ENCODE results near the gene SETD7. TPM values are rescaled to one million over a fixed set of nuclear protein-coding genes. Genes with fewer than 3 reads are reported as not detected.

Gene SETD7
- polyA plus RNA-seq, 3 donors, result 14.1 to 16.8 (median 15.4) TPM

DNA sequence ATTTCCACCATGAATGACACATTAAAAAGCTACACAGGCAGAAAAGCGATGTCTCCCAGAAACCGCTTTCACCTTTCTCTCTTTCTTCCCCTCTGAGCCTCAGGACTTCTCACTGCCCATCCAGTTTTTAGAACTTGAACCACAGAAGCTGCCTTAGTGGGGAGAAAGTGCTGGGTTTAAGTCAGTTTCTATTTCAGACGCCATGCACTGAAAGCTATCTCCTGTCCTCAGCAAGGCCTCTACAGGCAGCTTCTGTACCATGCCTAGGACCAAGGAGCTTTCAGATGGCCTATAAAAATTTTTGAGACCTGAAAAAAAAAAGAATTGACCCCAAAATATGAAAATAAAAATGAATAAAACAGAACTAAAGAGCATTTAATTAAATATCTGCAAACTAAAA is 67.6 kb downstream of the SETD7 start:
- Mint-ChIP-seq H3K27ac (no peak overlapping the region), H3K36me3 (no peaks in the 10 kb centered on the region), H3K4me3 (no peak overlapping the region), H3K4me1 (peaks cover 12% of the 10 kb centered on the region), H3K9me3 (peaks cover 0 to 2% (median 0%) of the 10 kb centered on the region in 7 donors), H3K27me3 (ENCODE audit: low read depth in 3 of 3) (peaks cover 0 to 1% (median 0%) of the 10 kb centered on the region in 3 donors)
- Histone ChIP-seq H2AFZ (ENCODE audit: insufficient read depth, low read depth, low read length, poor library complexity, severe bottlenecking) (no peak overlapping the region), H3K4me2 (replicated peaks; ENCODE audit: extremely low read depth, low read length, poor library complexity, severe bottlenecking) (no peak overlapping the region), H3K27ac (ENCODE audit: low read depth in 1 of 2, low read length in 2 of 2) (no peak overlapping the region), H3K9ac (ENCODE audit: insufficient read depth, low read length, poor library complexity, severe bottlenecking) (no peak overlapping the region), H3K27me3 (ENCODE audit: control insufficient read depth in 2 of 2, insufficient read depth in 2 of 2, low read length in 2 of 2) (no peaks in the 10 kb centered on the region), H3K79me2 (ENCODE audit: insufficient read depth, low read length) (no peaks in the 10 kb centered on the region), H3K4me1 (ENCODE audit: control insufficient read depth in 1 of 2, insufficient read depth in 2 of 2, low read length in 2 of 2) (peaks cover 9 to 11% of the 10 kb centered on the region in 2 donors), H3K36me3 (replicated peaks in 1 of 2; ENCODE audit: control insufficient read depth in 1 of 2, insufficient read depth in 2 of 2, low read length in 2 of 2) (no peaks in the 10 kb centered on the region), H3K9me3 (replicated peaks in 1 of 2; ENCODE audit: control insufficient read depth in 1 of 2, insufficient read depth in 1 of 2, low read length in 2 of 2) (no peaks in the 10 kb centered on the region), H3K4me3 (replicated peaks in 1 of 3; ENCODE audit: low read depth in 2 of 3, low read length in 3 of 3) (no peak overlapping the region), H4K20me1 (ENCODE audit: insufficient read depth, low read length) (no peaks in the 10 kb centered on the region)
- intact Hi-C loops (cut with micrococcal nuclease), result no loop called here
- TF ChIP-seq, protein P1, sequence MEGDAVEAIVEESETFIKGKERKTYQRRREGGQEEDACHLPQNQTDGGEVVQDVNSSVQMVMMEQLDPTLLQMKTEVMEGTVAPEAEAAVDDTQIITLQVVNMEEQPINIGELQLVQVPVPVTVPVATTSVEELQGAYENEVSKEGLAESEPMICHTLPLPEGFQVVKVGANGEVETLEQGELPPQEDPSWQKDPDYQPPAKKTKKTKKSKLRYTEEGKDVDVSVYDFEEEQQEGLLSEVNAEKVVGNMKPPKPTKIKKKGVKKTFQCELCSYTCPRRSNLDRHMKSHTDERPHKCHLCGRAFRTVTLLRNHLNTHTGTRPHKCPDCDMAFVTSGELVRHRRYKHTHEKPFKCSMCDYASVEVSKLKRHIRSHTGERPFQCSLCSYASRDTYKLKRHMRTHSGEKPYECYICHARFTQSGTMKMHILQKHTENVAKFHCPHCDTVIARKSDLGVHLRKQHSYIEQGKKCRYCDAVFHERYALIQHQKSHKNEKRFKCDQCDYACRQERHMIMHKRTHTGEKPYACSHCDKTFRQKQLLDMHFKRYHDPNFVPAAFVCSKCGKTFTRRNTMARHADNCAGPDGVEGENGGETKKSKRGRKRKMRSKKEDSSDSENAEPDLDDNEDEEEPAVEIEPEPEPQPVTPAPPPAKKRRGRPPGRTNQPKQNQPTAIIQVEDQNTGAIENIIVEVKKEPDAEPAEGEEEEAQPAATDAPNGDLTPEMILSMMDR (IDR thresholded peaks at IDR 0.05), result no peak
- DNase-seq, result no peak
- no CpG with 5 or more reads among the region's 3 CpGs for WGBS (ENCODE audit: insufficient coverage)

DNA sequence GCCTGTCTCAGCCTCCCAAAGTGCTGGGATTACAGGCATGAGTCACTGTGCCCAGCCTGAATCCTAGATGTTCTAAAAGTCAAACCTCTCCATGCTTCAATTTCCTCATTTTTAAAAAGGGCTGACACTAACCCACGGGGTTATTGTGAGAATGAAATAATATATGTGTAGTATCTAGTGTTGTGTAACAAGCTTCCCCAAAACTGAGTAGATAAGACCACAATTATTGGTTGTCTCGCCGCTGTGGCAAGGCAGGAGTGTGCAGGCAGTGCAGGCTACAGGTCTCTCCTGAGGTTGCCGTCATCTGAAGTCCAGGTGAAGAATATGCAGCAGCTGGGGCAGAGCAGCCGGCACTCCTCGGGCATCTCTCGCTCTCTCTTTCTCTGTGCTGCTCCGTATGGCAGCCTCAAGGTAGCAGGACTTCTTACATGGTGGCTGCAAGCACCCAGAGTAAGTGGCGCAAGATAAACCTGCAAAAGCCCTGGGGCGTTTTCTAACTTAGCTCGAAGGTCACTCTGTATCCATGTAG is 71.2 kb downstream of the SETD7 start:
- peaks cover 9 to 11% of the 10 kb centered on the region in 2 donors for H3K4me1 ChIP-seq (ENCODE audit: control insufficient read depth in 1 of 2, insufficient read depth in 2 of 2, low read length in 2 of 2)
- no peaks in the 10 kb centered on the region for H4K20me1 ChIP-seq (ENCODE audit: insufficient read depth, low read length)
- H3K79me2 ChIP-seq (ENCODE audit: insufficient read depth, low read length), result no peaks in the 10 kb centered on the region
- no peak overlapping the region for H3K4me2 ChIP-seq (replicated peaks; ENCODE audit: extremely low read depth, low read length, poor library complexity, severe bottlenecking)
- TF ChIP-seq, protein P1 (IDR thresholded peaks at IDR 0.05), result no peak
- 65% methylated on average over 10 of the region's 11 CpGs for WGBS (ENCODE audit: insufficient coverage)
- Mint-ChIP-seq H3K27ac (peak overlapping the region in 2 of 7 donors; percentile 42 to 59), H3K9me3 (peaks cover 0 to under 1% (median 0%) of the 10 kb centered on the region in 7 donors), H3K4me3 (peak overlapping the region in 1 of 2 donors; percentile 39), H3K4me1 (peaks cover 13% of the 10 kb centered on the region), H3K27me3 (ENCODE audit: low read depth in 3 of 3) (peaks cover 0 to 3% (median 0%) of the 10 kb centered on the region in 3 donors), H3K36me3 (peaks cover 3 to 7% of the 10 kb centered on the region in 2 donors)
- no peak overlapping the region for H3K27ac ChIP-seq (ENCODE audit: low read depth in 1 of 2, low read length in 2 of 2)
- intact Hi-C loops (cut with micrococcal nuclease), result no loop called here
- no peaks in the 10 kb centered on the region for H3K9me3 ChIP-seq (replicated peaks in 1 of 2; ENCODE audit: control insufficient read depth in 1 of 2, insufficient read depth in 1 of 2, low read length in 2 of 2)
- no peak overlapping the region for H3K4me3 ChIP-seq (replicated peaks in 1 of 3; ENCODE audit: low read depth in 2 of 3, low read length in 3 of 3)
- no peaks in the 10 kb centered on the region for H3K27me3 ChIP-seq (ENCODE audit: control insufficient read depth in 2 of 2, insufficient read depth in 2 of 2, low read length in 2 of 2)
- H3K9ac ChIP-seq (ENCODE audit: insufficient read depth, low read length, poor library complexity, severe bottlenecking), result no peak overlapping the region
- DNase-seq, result peak; percentile 27 to 51 (median 32)
- no peaks in the 10 kb centered on the region for H3K36me3 ChIP-seq (replicated peaks in 1 of 2; ENCODE audit: control insufficient read depth in 1 of 2, insufficient read depth in 2 of 2, low read length in 2 of 2)
- no peak overlapping the region for H2AFZ ChIP-seq (ENCODE audit: insufficient read depth, low read depth, low read length, poor library complexity, severe bottlenecking)

Data from CD14-positive monocyte (primary cell).